ENCODE results near the gene LRMDA. TPM values are rescaled to one million over a fixed set of nuclear protein-coding genes. Genes with fewer than 3 reads are reported as not detected.

Gene LRMDA
- total and polyA plus RNA-seq, 4 experiments from 2014 or later, result not detected

DNA sequence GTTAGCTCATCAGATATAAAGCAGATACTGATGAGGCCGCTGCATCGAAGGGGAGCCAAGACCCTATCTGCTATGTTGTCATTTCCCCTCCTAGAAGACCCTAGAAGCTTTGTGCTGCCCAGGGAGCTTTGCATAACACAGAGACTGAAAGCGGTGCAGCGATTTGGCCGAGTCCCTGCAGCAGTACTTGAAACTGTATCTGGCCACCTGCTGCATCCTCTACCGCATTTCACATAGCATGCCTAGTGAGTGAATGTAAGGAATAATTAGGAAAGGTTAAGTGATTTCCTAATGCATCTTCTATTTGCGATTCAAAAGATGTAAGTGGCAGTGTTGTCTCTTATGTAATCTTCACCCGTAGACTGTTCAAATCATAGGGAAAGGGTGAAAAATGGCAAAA, 106.7 kb downstream of the LRMDA start:
- H3K27me3 Mint-ChIP-seq, result peaks cover 4 to 5% of the 10 kb centered on the region in 2 donors
- intact Hi-C loops (cut with micrococcal nuclease), result no loop called here
- DNase-seq, result no peak
- H3K27me3 ChIP-seq (ENCODE audit: insufficient read depth, low read length), result no peaks in the 10 kb centered on the region
- H3K36me3 ChIP-seq (ENCODE audit: insufficient read depth, low read length), result no peaks in the 10 kb centered on the region
- H3K9me3 Mint-ChIP-seq, result peaks cover 0 to 2% (median 0%) of the 10 kb centered on the region in 8 donors
- H3K4me3 Mint-ChIP-seq, result no peak overlapping the region
- no peaks in the 10 kb centered on the region for H3K9me3 ChIP-seq (ENCODE audit: control insufficient read depth in 1 of 2, low read length in 2 of 2)
- CTCF ChIA-PET (ENCODE audit: partially characterized antibody), result no interaction called here
- H3K27ac Mint-ChIP-seq, result no peak overlapping the region
- no peak overlapping the region for H3K27ac ChIP-seq (ENCODE audit: low read depth, low read length)
- POLR2A ChIA-PET (ENCODE audit: partially characterized antibody), result no interaction called here
- no peaks in the 10 kb centered on the region for H3K4me1 Mint-ChIP-seq
- no peaks in the 10 kb centered on the region for H3K36me3 Mint-ChIP-seq
- no peaks in the 10 kb centered on the region for H3K4me1 ChIP-seq (ENCODE audit: insufficient read depth, low read length)
- H3K4me3 ChIP-seq (ENCODE audit: low read length in 2 of 2), result no peak overlapping the region

DNA sequence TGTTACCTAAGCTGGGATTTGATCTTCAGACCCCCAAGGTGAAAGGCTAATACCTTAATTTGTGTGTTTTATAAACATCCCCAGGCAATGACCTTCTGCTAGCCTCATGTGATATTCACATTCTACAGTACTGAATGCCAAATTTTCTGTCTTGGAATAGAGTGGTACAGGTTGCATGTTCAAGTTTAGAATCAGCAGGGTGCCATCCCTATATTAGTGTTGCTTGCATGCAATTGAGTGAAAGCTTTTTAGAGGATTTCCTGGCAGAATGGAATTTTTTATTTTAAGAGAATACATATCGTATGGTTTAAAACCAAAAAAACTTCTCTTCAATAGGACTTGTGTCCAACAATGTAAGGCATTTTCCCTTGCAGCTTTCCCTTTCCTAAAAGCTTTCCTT, 107.3 kb downstream of the LRMDA start:
- Mint-ChIP-seq H3K9me3 (peaks cover 0 to 2% (median 0%) of the 10 kb centered on the region in 8 donors), H3K27me3 (peaks cover 4 to 5% of the 10 kb centered on the region in 2 donors), H3K36me3 (no peaks in the 10 kb centered on the region), H3K27ac (no peak overlapping the region), H3K4me3 (no peak overlapping the region), H3K4me1 (no peaks in the 10 kb centered on the region)
- Histone ChIP-seq H3K4me1 (ENCODE audit: insufficient read depth, low read length) (no peaks in the 10 kb centered on the region), H3K27me3 (ENCODE audit: insufficient read depth, low read length) (no peaks in the 10 kb centered on the region), H3K4me3 (ENCODE audit: low read length in 2 of 2) (no peak overlapping the region), H3K9me3 (ENCODE audit: control insufficient read depth in 1 of 2, low read length in 2 of 2) (no peaks in the 10 kb centered on the region), H3K36me3 (ENCODE audit: insufficient read depth, low read length) (no peaks in the 10 kb centered on the region), H3K27ac (ENCODE audit: low read depth, low read length) (no peak overlapping the region)
- intact Hi-C loops (cut with micrococcal nuclease), result no loop called here
- CTCF ChIA-PET (ENCODE audit: partially characterized antibody), result no interaction called here
- POLR2A ChIA-PET (ENCODE audit: partially characterized antibody), result no interaction called here
- no peak for DNase-seq

DNA sequence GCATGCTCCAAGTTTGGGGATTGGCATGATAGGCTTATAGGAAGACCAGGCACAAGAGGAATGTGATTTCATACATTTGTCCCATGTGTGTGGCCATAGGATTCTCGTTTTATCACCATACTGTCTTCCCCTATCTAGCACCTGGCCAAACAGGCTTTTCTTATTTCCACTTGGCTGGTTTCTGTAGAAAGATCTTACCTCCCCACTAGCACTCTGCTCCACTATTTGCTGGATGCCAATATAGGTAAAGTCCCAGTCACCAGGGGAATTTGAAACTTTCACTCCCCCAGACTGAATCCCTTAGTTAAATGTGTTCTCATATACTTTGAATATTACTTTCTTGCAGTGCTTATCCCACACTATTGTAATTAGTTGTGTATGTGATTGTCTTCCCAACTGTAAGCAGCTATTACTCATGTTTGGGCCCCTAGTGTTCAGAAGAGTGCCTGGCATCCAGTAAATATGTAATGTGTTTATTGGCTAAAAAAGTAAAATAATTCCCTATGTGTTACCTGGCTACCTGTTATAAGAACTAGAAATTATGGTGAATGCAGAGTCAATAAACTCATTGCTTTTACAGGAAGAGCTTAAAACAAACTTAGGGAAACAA, 109.0 kb downstream of the LRMDA start:
- ChIA-PET CTCF (ENCODE audit: partially characterized antibody) (interaction anchor here (0.7 kb wide), 1 partner anchor 107 kb away, joined by 3 read pairs; no protein-coding TSS in a partner anchor), POLR2A (ENCODE audit: partially characterized antibody) (no interaction called here)
- no peaks in the 10 kb centered on the region for H3K27me3 ChIP-seq (ENCODE audit: insufficient read depth, low read length)
- no peaks in the 10 kb centered on the region for H3K9me3 ChIP-seq (ENCODE audit: control insufficient read depth in 1 of 2, low read length in 2 of 2)
- H3K27ac ChIP-seq (ENCODE audit: low read depth, low read length), result no peak overlapping the region
- peaks cover 3 to 5% of the 10 kb centered on the region in 2 donors for H3K27me3 Mint-ChIP-seq
- no peaks in the 10 kb centered on the region for H3K36me3 ChIP-seq (ENCODE audit: insufficient read depth, low read length)
- no peak overlapping the region for H3K4me3 ChIP-seq (ENCODE audit: low read length in 2 of 2)
- H3K4me1 ChIP-seq (ENCODE audit: insufficient read depth, low read length), result no peaks in the 10 kb centered on the region
- no peak for DNase-seq
- no peaks in the 10 kb centered on the region for H3K36me3 Mint-ChIP-seq
- no peaks in the 10 kb centered on the region for H3K4me1 Mint-ChIP-seq
- intact Hi-C loops (cut with micrococcal nuclease), result no loop called here
- H3K4me3 Mint-ChIP-seq, result no peak overlapping the region
- H3K27ac Mint-ChIP-seq, result no peak overlapping the region
- peaks cover 0 to 2% (median 0%) of the 10 kb centered on the region in 8 donors for H3K9me3 Mint-ChIP-seq

DNA sequence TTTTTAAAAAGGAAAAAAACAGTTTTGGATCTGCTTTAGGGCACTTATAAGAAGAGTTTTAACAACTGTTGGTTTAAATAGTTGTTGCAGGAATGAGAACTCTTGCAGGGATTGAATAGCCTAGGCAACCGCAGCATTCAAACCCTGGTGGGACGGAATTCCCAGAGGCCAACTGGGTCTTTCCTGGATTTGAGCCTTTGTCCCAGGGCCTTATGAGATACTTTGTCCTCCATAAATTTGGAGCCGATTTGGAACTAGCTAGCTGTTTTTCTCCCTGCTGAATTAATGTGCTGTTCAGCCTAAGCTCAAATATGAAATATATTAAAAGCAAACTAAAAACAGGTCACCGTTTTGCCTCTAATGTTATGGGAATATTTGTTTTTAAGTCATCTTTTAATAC, 109.6 kb downstream of the LRMDA start:
- Histone ChIP-seq H3K9me3 (ENCODE audit: control insufficient read depth in 1 of 2, low read length in 2 of 2) (no peaks in the 10 kb centered on the region), H3K36me3 (ENCODE audit: insufficient read depth, low read length) (no peaks in the 10 kb centered on the region), H3K4me3 (ENCODE audit: low read length in 2 of 2) (no peak overlapping the region), H3K27ac (ENCODE audit: low read depth, low read length) (no peak overlapping the region), H3K4me1 (ENCODE audit: insufficient read depth, low read length) (no peaks in the 10 kb centered on the region), H3K27me3 (ENCODE audit: insufficient read depth, low read length) (no peaks in the 10 kb centered on the region)
- Mint-ChIP-seq H3K4me1 (no peaks in the 10 kb centered on the region), H3K27me3 (peaks cover 3 to 8% of the 10 kb centered on the region in 2 donors), H3K36me3 (no peaks in the 10 kb centered on the region), H3K27ac (no peak overlapping the region), H3K4me3 (no peak overlapping the region), H3K9me3 (peaks cover 0 to 2% (median 0%) of the 10 kb centered on the region in 8 donors)
- intact Hi-C loops (cut with micrococcal nuclease), result no loop called here
- CTCF ChIA-PET (ENCODE audit: partially characterized antibody), result interaction anchor here (0.7 kb wide), 1 partner anchor 108 kb away, joined by 3 read pairs; no protein-coding TSS in a partner anchor
- DNase-seq, result no peak
- POLR2A ChIA-PET (ENCODE audit: partially characterized antibody), result no interaction called here

DNA sequence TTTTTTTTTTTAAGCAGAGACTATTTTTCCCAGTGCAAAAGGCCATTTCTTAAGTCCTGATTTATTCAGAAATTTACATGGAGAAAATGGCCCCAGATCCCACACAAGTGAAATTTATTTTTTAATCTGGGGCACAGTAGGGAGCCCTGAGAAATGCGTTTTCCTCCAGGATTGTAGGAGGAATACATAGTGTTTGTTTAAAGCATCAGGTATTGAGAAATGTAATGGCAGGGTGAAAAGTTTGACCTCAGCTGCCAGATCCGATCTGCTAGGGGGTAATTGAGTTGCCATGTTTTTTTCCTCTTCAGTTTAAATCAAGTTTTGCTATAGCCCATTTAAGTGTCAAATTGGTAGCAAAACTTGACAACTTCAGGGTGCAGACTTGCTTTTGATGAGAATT, 110.0 kb downstream of the LRMDA start:
- Mint-ChIP-seq H3K27ac (no peak overlapping the region), H3K4me1 (no peaks in the 10 kb centered on the region), H3K9me3 (peaks cover 0 to 2% (median 0%) of the 10 kb centered on the region in 8 donors), H3K27me3 (peaks cover 3 to 9% of the 10 kb centered on the region in 2 donors), H3K4me3 (no peak overlapping the region), H3K36me3 (no peaks in the 10 kb centered on the region)
- intact Hi-C loops (cut with micrococcal nuclease), result no loop called here
- DNase-seq, result no peak
- no peaks in the 10 kb centered on the region for H3K4me1 ChIP-seq (ENCODE audit: insufficient read depth, low read length)
- H3K36me3 ChIP-seq (ENCODE audit: insufficient read depth, low read length), result no peaks in the 10 kb centered on the region
- CTCF ChIA-PET (ENCODE audit: partially characterized antibody), result interaction anchor here (0.7 kb wide), 1 partner anchor 108 kb away, joined by 3 read pairs; no protein-coding TSS in a partner anchor
- no peak overlapping the region for H3K4me3 ChIP-seq (ENCODE audit: low read length in 2 of 2)
- H3K27ac ChIP-seq (ENCODE audit: low read depth, low read length), result no peak overlapping the region
- H3K9me3 ChIP-seq (ENCODE audit: control insufficient read depth in 1 of 2, low read length in 2 of 2), result no peaks in the 10 kb centered on the region
- no peaks in the 10 kb centered on the region for H3K27me3 ChIP-seq (ENCODE audit: insufficient read depth, low read length)
- POLR2A ChIA-PET (ENCODE audit: partially characterized antibody), result no interaction called here

DNA sequence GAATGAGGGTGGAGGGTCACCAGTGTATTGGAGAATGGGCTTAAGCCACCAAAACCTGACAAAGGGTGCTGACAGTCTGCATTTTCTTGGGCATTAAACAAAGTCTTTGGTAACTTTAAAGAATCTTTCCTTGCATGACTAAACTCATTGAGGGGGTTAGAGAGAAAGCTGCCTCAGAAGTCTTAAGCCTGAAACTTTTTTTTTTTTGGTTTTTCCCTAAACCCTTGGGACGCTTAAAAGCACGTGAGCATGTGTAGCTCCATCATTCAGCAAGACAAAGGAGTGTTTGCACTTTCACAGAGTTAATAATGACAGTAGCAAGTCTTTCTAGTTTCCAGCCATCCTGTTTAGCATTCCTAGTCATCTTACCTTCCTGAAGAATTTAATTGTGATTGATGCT, 110.7 kb downstream of the LRMDA start:
- H3K9me3 ChIP-seq (ENCODE audit: control insufficient read depth in 1 of 2, low read length in 2 of 2), result no peaks in the 10 kb centered on the region
- intact Hi-C loops (cut with micrococcal nuclease), result no loop called here
- no peak overlapping the region for H3K27ac Mint-ChIP-seq
- ChIA-PET CTCF (ENCODE audit: partially characterized antibody) (no interaction called here), POLR2A (ENCODE audit: partially characterized antibody) (no interaction called here)
- H3K4me1 Mint-ChIP-seq, result no peaks in the 10 kb centered on the region
- no peak overlapping the region for H3K27ac ChIP-seq (ENCODE audit: low read depth, low read length)
- H3K36me3 ChIP-seq (ENCODE audit: insufficient read depth, low read length), result no peaks in the 10 kb centered on the region
- no peak overlapping the region for H3K4me3 ChIP-seq (ENCODE audit: low read length in 2 of 2)
- H3K27me3 Mint-ChIP-seq, result peaks cover 3 to 9% of the 10 kb centered on the region in 2 donors
- no peak overlapping the region for H3K4me3 Mint-ChIP-seq
- H3K27me3 ChIP-seq (ENCODE audit: insufficient read depth, low read length), result no peaks in the 10 kb centered on the region
- peaks cover 0 to 2% (median 0%) of the 10 kb centered on the region in 8 donors for H3K9me3 Mint-ChIP-seq
- H3K36me3 Mint-ChIP-seq, result no peaks in the 10 kb centered on the region
- H3K4me1 ChIP-seq (ENCODE audit: insufficient read depth, low read length), result no peaks in the 10 kb centered on the region
- no peak for DNase-seq

DNA sequence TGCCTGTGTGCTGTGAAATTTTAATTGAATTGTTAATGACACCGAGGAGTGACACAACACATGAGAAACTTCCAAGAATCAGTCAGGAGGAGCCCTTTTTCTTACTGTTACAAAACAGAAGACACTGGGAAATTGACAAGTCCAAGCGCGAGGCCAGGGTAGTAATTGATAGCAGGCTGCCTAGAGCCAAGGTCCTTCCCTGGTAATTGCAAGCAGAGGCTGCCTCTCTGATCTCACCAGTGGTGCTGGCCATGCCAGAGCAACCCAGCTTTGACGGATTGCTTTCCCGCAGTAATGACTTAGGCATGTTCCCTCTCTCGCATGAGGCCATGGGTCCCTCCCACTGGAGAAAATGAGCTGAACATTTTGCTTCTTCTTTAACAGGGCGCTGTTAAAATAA, 111.5 kb downstream of the LRMDA start:
- H3K4me1 Mint-ChIP-seq, result no peaks in the 10 kb centered on the region
- no peak overlapping the region for H3K4me3 Mint-ChIP-seq
- H3K9me3 Mint-ChIP-seq, result peaks cover 0 to 3% (median 0%) of the 10 kb centered on the region in 8 donors
- H3K4me1 ChIP-seq (ENCODE audit: insufficient read depth, low read length), result no peaks in the 10 kb centered on the region
- H3K9me3 ChIP-seq (ENCODE audit: control insufficient read depth in 1 of 2, low read length in 2 of 2), result no peaks in the 10 kb centered on the region
- H3K27me3 Mint-ChIP-seq, result peaks cover 3 to 7% of the 10 kb centered on the region in 2 donors
- POLR2A ChIA-PET (ENCODE audit: partially characterized antibody), result no interaction called here
- CTCF ChIA-PET (ENCODE audit: partially characterized antibody), result no interaction called here
- no peak overlapping the region for H3K27ac ChIP-seq (ENCODE audit: low read depth, low read length)
- H3K27me3 ChIP-seq (ENCODE audit: insufficient read depth, low read length), result no peaks in the 10 kb centered on the region
- no peaks in the 10 kb centered on the region for H3K36me3 Mint-ChIP-seq
- H3K36me3 ChIP-seq (ENCODE audit: insufficient read depth, low read length), result no peaks in the 10 kb centered on the region
- no peak for DNase-seq
- intact Hi-C loops (cut with micrococcal nuclease), result no loop called here
- no peak overlapping the region for H3K4me3 ChIP-seq (ENCODE audit: low read length in 2 of 2)
- H3K27ac Mint-ChIP-seq, result no peak overlapping the region
